PC-3 (cell line): ENCODE results near the gene UBASH3A. TPM values are rescaled to one million over a fixed set of nuclear protein-coding genes. Genes with fewer than 3 reads are reported as not detected.

ENCODE experiments used
- ATAC-seq: fragments of 200-7000 bp; cut with Tn5 transposase; 2 replicates; pipeline ENCODE4 v1.9.1; 2020; ENCODE audit warnings: mild to moderate bottlenecking, moderate library complexity
- BruUV-seq: library from RNA; stranded (reverse); fragments of 400-500 nt; replicated peaks from 2 replicates; lab custom pipeline; 2021; lab: Mats Ljungman, UMichigan
- CTCF ChIA-PET: fragments of 300-600 bp; sonication (Branson Sonifier 250); formaldehyde crosslinking; loops from one replicate; lab custom pipeline; 2022; ENCODE audit warnings: antibody characterized with exemption; lab: Charles Lee
- POLR2A ChIA-PET: fragments of 300-600 bp; sonication (Branson Sonifier 250); formaldehyde crosslinking; loops from one replicate; lab custom pipeline; 2022; ENCODE audit warnings: antibody characterized with exemption; ENCODE audit not compliant: unreplicated experiment; lab: Charles Lee
- DNase-seq: peaks from one replicate; pipeline ENCODE4 v3.0.0-alpha.2; 2015
- H2AFZ ChIP-seq: fragments of 300-600 bp; sonication (generic); 2 replicates; pipeline ENCODE4 v1.6.0; 2016; ENCODE audit warnings: antibody characterized with exemption, low read length
- H3F3A ChIP-seq: fragments of 300-600 bp; sonication (generic); one replicate; pipeline ENCODE4 v1.6.0; 2017; ENCODE audit warnings: antibody characterized with exemption, low read length, control low read depth, mild to moderate bottlenecking; ENCODE audit not compliant: unreplicated experiment
- H3K27ac ChIP-seq: fragments of 300-600 bp; sonication (generic); 2 replicates; pipeline ENCODE4 v1.5.1; 2016; ENCODE audit warnings: mild to moderate bottlenecking, low read length
- H3K27me3 ChIP-seq: fragments of 300-600 bp; sonication (generic); 2 replicates; pipeline ENCODE4 v1.6.1; 2016; ENCODE audit warnings: low read length, mixed read lengths
- H3K36me3 ChIP-seq: fragments of 300-600 bp; sonication (generic); 2 replicates; pipeline ENCODE4 v1.6.1; 2016; ENCODE audit warnings: low read depth, mixed run types, low read length, mixed read lengths
- H3K4me1 ChIP-seq: fragments of 300-600 bp; sonication (generic); 2 replicates; pipeline ENCODE4 v1.5.1; 2016; ENCODE audit warnings: low read length; ENCODE audit not compliant: insufficient read depth
- H3K4me2 ChIP-seq: fragments of 300-600 bp; sonication (generic); 2 replicates; pipeline ENCODE4 v1.6.0; 2016; ENCODE audit warnings: low read length
- H3K4me3 ChIP-seq: fragments of 300-600 bp; sonication (generic); 2 replicates; pipeline ENCODE4 v1.5.1; 2016; ENCODE audit warnings: mild to moderate bottlenecking, low read length, mixed read lengths
- H3K79me2 ChIP-seq: fragments of 300-600 bp; sonication (generic); 2 replicates; pipeline ENCODE4 v1.6.1; 2017; ENCODE audit warnings: low read length, mixed read lengths
- H3K9ac ChIP-seq: fragments of 300-600 bp; sonication (generic); 2 replicates; pipeline ENCODE4 v1.6.0; 2016; ENCODE audit warnings: mild to moderate bottlenecking, low read length
- H3K9me2 ChIP-seq: fragments of 300-600 bp; sonication (generic); replicated peaks from 2 replicates; pipeline ENCODE4 v1.6.1; 2016; ENCODE audit warnings: mixed run types, low read length, mixed read lengths
- H3K9me3 ChIP-seq: fragments of 300-600 bp; sonication (generic); 2 replicates; pipeline ENCODE4 v1.6.1; 2016; ENCODE audit warnings: low read length, mixed read lengths
- H4K20me1 ChIP-seq: fragments of 300-600 bp; sonication (generic); 2 replicates; pipeline ENCODE4 v1.6.1; 2016; ENCODE audit warnings: low read length, mixed read lengths
- EZH2 ChIP-seq: fragments of 300-600 bp; sonication (generic); IDR thresholded peaks from one replicate; pipeline ENCODE4 v1.6.1; 2017; ENCODE audit warnings: antibody characterized with exemption, mild to moderate bottlenecking, low read length; ENCODE audit not compliant: unreplicated experiment
- EZH2phosphoT487 ChIP-seq: fragments of 300-600 bp; sonication (generic); IDR thresholded peaks from 2 replicates; pipeline ENCODE4 v1.6.1; 2018; ENCODE audit warnings: mild to moderate bottlenecking, antibody characterized with exemption, low read length, borderline replicate concordance
- intact Hi-C: fragments of 100-400 bp; cut with micrococcal nuclease; formaldehyde crosslinking; loops from 2 replicates; pipeline ENCODE4 v1.9.0; 2023
- total RNA-seq: library from RNA; depleted of rRNA; stranded (reverse); fragments of >200 nt; gene quantifications from 2 replicates; pipeline ENCODE4 v1.2.3, GENCODE V29; 2014
- TF ChIP-seq, protein P1 (sequence below): fragments of 300-600 bp; sonication (generic); conservative IDR thresholded peaks from 2 replicates; pipeline ENCODE4 v1.5.1; 2017; ENCODE audit warnings: antibody characterized with exemption, low read depth, mild to moderate bottlenecking, low read length

The UBASH3A gene
- total RNA-seq, 1 experiment from 2014 or later, result 1.0 TPM

- no peak overlapping the region for H2AFZ ChIP-seq
- no peak overlapping the region for H3K4me3 ChIP-seq
- POLR2A ChIA-PET, result no interaction called here
- no peaks in the 10 kb centered on the region for H4K20me1 ChIP-seq
- H3K36me3 ChIP-seq, result no peaks in the 10 kb centered on the region
- H3K9me3 ChIP-seq, result no peaks in the 10 kb centered on the region
- no TSS peak for BruUV-seq
- intact Hi-C loops, result no loop called here
- H3K27ac ChIP-seq, result no peak overlapping the region
- no peaks in the 10 kb centered on the region for H3K9me2 ChIP-seq
- no peak overlapping the region for H3K4me2 ChIP-seq
- H3K4me1 ChIP-seq, result no peaks in the 10 kb centered on the region
- no peaks in the 10 kb centered on the region for H3K79me2 ChIP-seq
- TF ChIP-seq EZH2phosphoT487 (no peak), EZH2 (no peak)
- TF ChIP-seq, protein P1, sequence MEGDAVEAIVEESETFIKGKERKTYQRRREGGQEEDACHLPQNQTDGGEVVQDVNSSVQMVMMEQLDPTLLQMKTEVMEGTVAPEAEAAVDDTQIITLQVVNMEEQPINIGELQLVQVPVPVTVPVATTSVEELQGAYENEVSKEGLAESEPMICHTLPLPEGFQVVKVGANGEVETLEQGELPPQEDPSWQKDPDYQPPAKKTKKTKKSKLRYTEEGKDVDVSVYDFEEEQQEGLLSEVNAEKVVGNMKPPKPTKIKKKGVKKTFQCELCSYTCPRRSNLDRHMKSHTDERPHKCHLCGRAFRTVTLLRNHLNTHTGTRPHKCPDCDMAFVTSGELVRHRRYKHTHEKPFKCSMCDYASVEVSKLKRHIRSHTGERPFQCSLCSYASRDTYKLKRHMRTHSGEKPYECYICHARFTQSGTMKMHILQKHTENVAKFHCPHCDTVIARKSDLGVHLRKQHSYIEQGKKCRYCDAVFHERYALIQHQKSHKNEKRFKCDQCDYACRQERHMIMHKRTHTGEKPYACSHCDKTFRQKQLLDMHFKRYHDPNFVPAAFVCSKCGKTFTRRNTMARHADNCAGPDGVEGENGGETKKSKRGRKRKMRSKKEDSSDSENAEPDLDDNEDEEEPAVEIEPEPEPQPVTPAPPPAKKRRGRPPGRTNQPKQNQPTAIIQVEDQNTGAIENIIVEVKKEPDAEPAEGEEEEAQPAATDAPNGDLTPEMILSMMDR, result no peak
- H3F3A ChIP-seq, result no peaks in the 10 kb centered on the region
- no peak overlapping the region for H3K9ac ChIP-seq
- ATAC-seq (no peak), DNase-seq (no peak)
- no peaks in the 10 kb centered on the region for H3K27me3 ChIP-seq
- CTCF ChIA-PET, result no interaction called here
These were observed 86.3 kb downstream of the UBASH3A start for GRCh38 chr21:42489991-42490390.

- POLR2A ChIA-PET, result no interaction called here
- intact Hi-C loops, result no loop called here
- BruUV-seq, result no TSS peak
These were observed 87.0 kb downstream of the UBASH3A start for GRCh38 chr21:42490720-42491119.

DNA sequence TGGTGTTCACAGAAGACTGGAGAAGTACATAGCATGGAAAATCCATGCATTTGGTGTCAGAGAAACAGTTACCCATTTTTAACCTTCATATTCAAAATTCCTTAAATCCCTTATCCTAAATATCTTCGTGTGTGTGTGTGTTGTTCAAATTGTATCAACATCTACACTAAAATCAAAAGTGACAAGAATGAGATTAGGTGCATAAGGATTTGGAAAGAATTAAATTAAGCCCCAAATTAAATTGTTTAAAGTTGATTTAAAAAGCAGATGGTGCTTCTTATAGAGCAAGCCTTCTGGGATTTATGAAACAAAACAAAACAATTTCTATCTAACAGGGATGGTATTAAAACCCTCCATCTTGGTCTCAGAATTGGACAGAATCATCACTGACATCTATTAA, 87.6 kb downstream of the UBASH3A start:
- no peaks in the 10 kb centered on the region for H4K20me1 ChIP-seq
- no peak overlapping the region for H3K9ac ChIP-seq
- no peaks in the 10 kb centered on the region for H3K9me2 ChIP-seq
- no peak overlapping the region for H2AFZ ChIP-seq
- CTCF ChIA-PET, result no interaction called here
- no peaks in the 10 kb centered on the region for H3K79me2 ChIP-seq
- no peak overlapping the region for H3K4me3 ChIP-seq
- H3K27ac ChIP-seq, result no peak overlapping the region
- ATAC-seq (no peak), DNase-seq (no peak)
- H3F3A ChIP-seq, result no peaks in the 10 kb centered on the region
- peaks cover 6% of the 10 kb centered on the region; the same call in 1 of the 2 replicates for H3K4me1 ChIP-seq
- POLR2A ChIA-PET, result no interaction called here
- H3K27me3 ChIP-seq, result no peaks in the 10 kb centered on the region
- intact Hi-C loops, result no loop called here
- H3K4me2 ChIP-seq, result no peak overlapping the region
- no peaks in the 10 kb centered on the region for H3K9me3 ChIP-seq
- BruUV-seq, result no TSS peak
- TF ChIP-seq EZH2, result no peak
- no peak for TF ChIP-seq EZH2phosphoT487
- TF ChIP-seq, protein P1, result no peak
- H3K36me3 ChIP-seq, result no peaks in the 10 kb centered on the region

More at GRCh38 chr21:42490720-42491119, 87.0 kb downstream of the UBASH3A start:
- no peaks in the 10 kb centered on the region for H3F3A ChIP-seq
- DNase-seq (no peak), ATAC-seq (no peak)
- H3K9me2 ChIP-seq, result no peaks in the 10 kb centered on the region
- no peaks in the 10 kb centered on the region for H3K36me3 ChIP-seq
- H3K4me1 ChIP-seq, result peaks cover 6% of the 10 kb centered on the region; the same call in 1 of the 2 replicates
- no peak for TF ChIP-seq EZH2phosphoT487
- no peak for TF ChIP-seq EZH2
- TF ChIP-seq, protein P1, result no peak
- H3K79me2 ChIP-seq, result no peaks in the 10 kb centered on the region
- H3K9ac ChIP-seq, result no peak overlapping the region
- CTCF ChIA-PET, result no interaction called here
- no peaks in the 10 kb centered on the region for H4K20me1 ChIP-seq
- no peak overlapping the region for H3K27ac ChIP-seq
- H3K4me3 ChIP-seq, result no peak overlapping the region
- H3K4me2 ChIP-seq, result no peak overlapping the region
- no peak overlapping the region for H2AFZ ChIP-seq
- H3K9me3 ChIP-seq, result no peaks in the 10 kb centered on the region
- H3K27me3 ChIP-seq, result no peaks in the 10 kb centered on the region
